ENCODE measurements around the gene BOLA3.

- TF ChIP-seq EZH2 (IDR thresholded peaks at IDR 0.05; ENCODE audit: low read length, missing control alignments) = no peak
- no peak for TF ChIP-seq CTCF (conservative IDR thresholded peaks at IDR 0.05 in 1 of 2, IDR thresholded peaks at IDR 0.05 in 1 of 2; ENCODE audit: low read depth in 1 of 2, low read length in 2 of 2)
These were observed 27.2 kb upstream of the BOLA3 start for GRCh38 chr2:74174909-74175308.

All from fibroblast of lung (primary cell).